OCI-LY7 (cell line): ENCODE measurements around the gene KIAA1210.

Source experiments
- EZH2phosphoT487 ChIP-seq: fragments of 200-600 bp; sonication (generic); IDR thresholded peaks from 2 replicates; pipeline ENCODE4 v1.6.1; 2018; ENCODE audit warnings: low read depth, borderline replicate concordance, mild to moderate bottlenecking, mixed run types, antibody characterized with exemption, low read length, moderate library complexity, mixed read lengths
- TF ChIP-seq, protein P1 (sequence below): fragments of 200-600 bp; sonication (generic); conservative IDR thresholded peaks from 2 replicates; pipeline ENCODE4 v1.5.1; 2014; ENCODE audit warnings: mild to moderate bottlenecking, antibody characterized with exemption, low read length, moderate library complexity, mixed read lengths

GRCh38 chrX:119062750-119063374 lies 64.8 kb downstream of the KIAA1210 start:
- TF ChIP-seq, protein P1, sequence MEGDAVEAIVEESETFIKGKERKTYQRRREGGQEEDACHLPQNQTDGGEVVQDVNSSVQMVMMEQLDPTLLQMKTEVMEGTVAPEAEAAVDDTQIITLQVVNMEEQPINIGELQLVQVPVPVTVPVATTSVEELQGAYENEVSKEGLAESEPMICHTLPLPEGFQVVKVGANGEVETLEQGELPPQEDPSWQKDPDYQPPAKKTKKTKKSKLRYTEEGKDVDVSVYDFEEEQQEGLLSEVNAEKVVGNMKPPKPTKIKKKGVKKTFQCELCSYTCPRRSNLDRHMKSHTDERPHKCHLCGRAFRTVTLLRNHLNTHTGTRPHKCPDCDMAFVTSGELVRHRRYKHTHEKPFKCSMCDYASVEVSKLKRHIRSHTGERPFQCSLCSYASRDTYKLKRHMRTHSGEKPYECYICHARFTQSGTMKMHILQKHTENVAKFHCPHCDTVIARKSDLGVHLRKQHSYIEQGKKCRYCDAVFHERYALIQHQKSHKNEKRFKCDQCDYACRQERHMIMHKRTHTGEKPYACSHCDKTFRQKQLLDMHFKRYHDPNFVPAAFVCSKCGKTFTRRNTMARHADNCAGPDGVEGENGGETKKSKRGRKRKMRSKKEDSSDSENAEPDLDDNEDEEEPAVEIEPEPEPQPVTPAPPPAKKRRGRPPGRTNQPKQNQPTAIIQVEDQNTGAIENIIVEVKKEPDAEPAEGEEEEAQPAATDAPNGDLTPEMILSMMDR = no peak
- no peak for TF ChIP-seq EZH2phosphoT487
